SK-N-MC (cell line): ENCODE data around the gene AKAP13.
A peak's percentile ranks its signal among the peaks of the same experiment; 100 is the strongest.
"Not testable (repeated sequence)": the region's sequence is repeated elsewhere in the genome, so short reads cannot be mapped to it uniquely, and the experiment has no call there.

Source experiments
- DNase-seq: peaks from one replicate; pipeline ENCODE4 v3.0.0-alpha.2; 2011; ENCODE audit warnings: low read depth, low spot score
- H3K27ac ChIP-seq: fragments of 200-600 bp; sonication (generic); 2 replicates; pipeline ENCODE4 v1.5.1; 2016; ENCODE audit warnings: mixed run types
- H3K36me3 ChIP-seq: fragments of 200-600 bp; sonication (generic); 2 replicates; pipeline ENCODE4 v1.6.1; 2017; ENCODE audit warnings: antibody characterized with exemption, low read length, mixed read lengths; ENCODE audit not compliant: insufficient read depth
- H3K4me3 ChIP-seq: fragments of 200-600 bp; sonication (generic); 2 replicates; pipeline ENCODE4 v1.5.1; 2016
- H3K9ac ChIP-seq: fragments of 200-600 bp; sonication (generic); 2 replicates; pipeline ENCODE4 v1.8.0; 2017; ENCODE audit warnings: mixed run types, mixed read lengths; ENCODE audit not compliant: insufficient read length
- H3K9me3 ChIP-seq: fragments of 200-600 bp; sonication (generic); 2 replicates; pipeline ENCODE4 v1.6.1; 2017; ENCODE audit warnings: low read depth, mild to moderate bottlenecking, antibody characterized with exemption, low read length, moderate library complexity, mixed read lengths
- EZH2 ChIP-seq: fragments of 200-600 bp; sonication (generic); IDR thresholded peaks from one replicate; pipeline ENCODE4 v1.6.1; 2017; ENCODE audit warnings: antibody characterized with exemption
- FOXP2 ChIP-seq: optimal IDR thresholded peaks from 2 replicates; pipeline ENCODE3; 2011; ENCODE audit warnings: mild to moderate bottlenecking, moderate library complexity; ENCODE audit not compliant: insufficient read depth; ENCODE audit errors: extremely low read length, control extremely low read depth
- POLR2AphosphoS5 ChIP-seq: IDR thresholded peaks from 2 replicates; pipeline ENCODE4 v1.6.1; 2012; ENCODE audit warnings: mild to moderate bottlenecking, low read depth, low read length, borderline replicate concordance

The AKAP13 gene

GRCh38 chr15:85473455-85473854 is 93.1 kb downstream of the AKAP13 start:
- Histone ChIP-seq H3K36me3 (no peaks in the 10 kb centered on the region), H3K9me3 (no peaks in the 10 kb centered on the region), H3K4me3 (no peak overlapping the region), H3K27ac (no peak overlapping the region), H3K9ac (no peak overlapping the region)
- TF ChIP-seq POLR2AphosphoS5 (no peak), FOXP2 (no peak)
- DNase-seq: no peak

- H3K9me3 ChIP-seq: no peaks in the 10 kb centered on the region
- no peak for DNase-seq
- peak overlapping the region; percentile 44; the same call in 1 of the 2 replicates for H3K4me3 ChIP-seq
- TF ChIP-seq FOXP2 (no peak), POLR2AphosphoS5 (no peak), EZH2 (no peak)
- H3K36me3 ChIP-seq: no peaks in the 10 kb centered on the region
- no peak overlapping the region for H3K9ac ChIP-seq
- H3K27ac ChIP-seq: peak overlapping the region; percentile 51; the same call in 1 of the 2 replicates
Measured at GRCh38 chr15:85474700-85475316, 94.4 kb downstream of the AKAP13 start.

- no peak overlapping the region for H3K9ac ChIP-seq
- no peaks in the 10 kb centered on the region for H3K36me3 ChIP-seq
- H3K9me3 ChIP-seq: no peaks in the 10 kb centered on the region
- peak overlapping the region; percentile 51; the same call in 1 of the 2 replicates for H3K27ac ChIP-seq
- no peak for TF ChIP-seq FOXP2
- no peak for TF ChIP-seq EZH2
- no peak for TF ChIP-seq POLR2AphosphoS5
- peak overlapping the region; percentile 44; the same call in 1 of the 2 replicates for H3K4me3 ChIP-seq
- DNase-seq: no peak
Measured at GRCh38 chr15:85475317-85475701, 94.9 kb downstream of the AKAP13 start.

GRCh38 chr15:85475711-85476110 is 95.3 kb downstream of the AKAP13 start:
- Histone ChIP-seq H3K27ac (peak overlapping the region; percentile 51; the same call in 1 of the 2 replicates), H3K36me3 (no peaks in the 10 kb centered on the region)

GRCh38 chr15:85477061-85477460 is 96.7 kb downstream of the AKAP13 start:
- no peak overlapping the region for H3K27ac ChIP-seq

More at GRCh38 chr15:85475711-85476110, 95.3 kb downstream of the AKAP13 start:
- no peaks in the 10 kb centered on the region for H3K9me3 ChIP-seq
- no peak overlapping the region; the same call in 1 of the 2 replicates for H3K4me3 ChIP-seq
- DNase-seq: no peak
- H3K9ac ChIP-seq: no peak overlapping the region
- TF ChIP-seq POLR2AphosphoS5 (no peak), EZH2 (no peak), FOXP2 (no peak)

GRCh38 chr15:85477730-85478129 is 97.3 kb downstream of the AKAP13 start:
- DNase-seq: no peak
- TF ChIP-seq EZH2 (no peak), FOXP2 (no peak), POLR2AphosphoS5 (no peak)
- no peak overlapping the region for H3K4me3 ChIP-seq
- no peak overlapping the region for H3K27ac ChIP-seq
- H3K9me3 ChIP-seq: no peaks in the 10 kb centered on the region
- no peaks in the 10 kb centered on the region for H3K36me3 ChIP-seq
- no peak overlapping the region for H3K9ac ChIP-seq

More at GRCh38 chr15:85477061-85477460, 96.7 kb downstream of the AKAP13 start:
- DNase-seq: no peak
- TF ChIP-seq POLR2AphosphoS5: no peak
- TF ChIP-seq EZH2: no peak
- no peak for TF ChIP-seq FOXP2
- Histone ChIP-seq H3K36me3 (no peaks in the 10 kb centered on the region), H3K9ac (no peak overlapping the region), H3K9me3 (no peaks in the 10 kb centered on the region), H3K4me3 (no peak overlapping the region)

GRCh38 chr15:85479071-85479647 is 98.8 kb downstream of the AKAP13 start:
- DNase-seq: peak; percentile 72
- Histone ChIP-seq H3K9ac (no peak overlapping the region), H3K4me3 (peak overlapping the region; percentile 60), H3K27ac (peak overlapping the region; percentile 90), H3K9me3 (no peaks in the 10 kb centered on the region), H3K36me3 (no peaks in the 10 kb centered on the region)
- TF ChIP-seq EZH2 (no peak), POLR2AphosphoS5 (no peak), FOXP2 (no peak)

- H3K27ac ChIP-seq: no peak overlapping the region
- TF ChIP-seq POLR2AphosphoS5 (no peak), EZH2 (no peak), FOXP2 (no peak)
- H3K36me3 ChIP-seq: no peaks in the 10 kb centered on the region
- no peak for DNase-seq
- no peaks in the 10 kb centered on the region for H3K9me3 ChIP-seq
- H3K9ac ChIP-seq: no peak overlapping the region
- H3K4me3 ChIP-seq: no peak overlapping the region
Measured at GRCh38 chr15:85480923-85481322, 100.5 kb downstream of the AKAP13 start.

GRCh38 chr15:85481543-85481942 is 101.1 kb downstream of the AKAP13 start:
- H3K36me3 ChIP-seq, H3K27ac ChIP-seq, DNase-seq, H3K9ac ChIP-seq, H3K9me3 ChIP-seq, H3K4me3 ChIP-seq: not testable (repeated sequence)
